HG03575 (cell line): ENCODE results near the gene GPR160.
"Not testable (repeated sequence)": the region's sequence is repeated elsewhere in the genome, so short reads cannot be mapped to it uniquely, and the experiment has no call there.

Experiments
- ATAC-seq: cut with Tn5 transposase; IDR thresholded peaks from one replicate; pipeline ENCODE4 v1.9.1; 2021; ENCODE audit not compliant: unreplicated experiment, insufficient number of reproducible peaks, low FRiP score; ENCODE audit errors: extremely low read depth

The GPR160 gene

DNA sequence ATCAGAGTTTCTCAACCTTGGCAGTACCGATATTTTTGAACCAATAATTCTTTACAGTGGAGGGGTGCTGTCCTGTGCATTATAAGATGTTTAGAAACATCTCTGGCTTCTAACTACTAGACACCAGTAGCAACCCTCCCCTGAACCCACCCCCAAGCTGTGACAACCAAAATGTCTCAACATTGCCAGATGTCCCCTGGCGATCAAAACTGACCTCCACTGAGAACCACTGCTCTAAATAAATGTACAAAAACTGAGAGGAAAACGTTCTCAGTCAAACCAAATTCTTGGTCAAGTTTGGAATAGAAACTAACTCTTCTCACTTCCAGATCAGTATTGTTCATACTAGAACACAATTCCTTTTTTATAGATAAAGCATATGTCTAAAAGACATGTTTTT lies 58.5 kb downstream of the GPR160 start:
- ATAC-seq: no peak

DNA sequence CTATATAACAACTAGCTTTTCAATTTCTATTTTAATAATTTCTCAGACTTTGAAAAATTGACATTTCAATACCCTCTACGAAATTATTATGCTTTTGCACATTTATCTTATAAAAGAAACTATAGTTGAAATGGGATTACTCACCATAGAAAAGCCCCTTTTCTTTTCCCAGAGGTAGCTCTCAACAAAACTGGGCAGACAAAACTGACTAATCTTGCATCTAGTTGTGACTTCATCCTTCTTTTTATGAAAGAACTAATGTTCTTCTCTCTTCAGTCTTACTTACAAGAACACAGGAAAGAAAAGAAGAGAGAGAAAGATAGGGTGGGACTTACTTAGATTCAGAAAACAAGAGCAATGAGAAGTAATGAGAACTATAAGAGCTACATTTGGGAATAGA lies 61.0 kb downstream of the GPR160 start:
- no peak for ATAC-seq

DNA sequence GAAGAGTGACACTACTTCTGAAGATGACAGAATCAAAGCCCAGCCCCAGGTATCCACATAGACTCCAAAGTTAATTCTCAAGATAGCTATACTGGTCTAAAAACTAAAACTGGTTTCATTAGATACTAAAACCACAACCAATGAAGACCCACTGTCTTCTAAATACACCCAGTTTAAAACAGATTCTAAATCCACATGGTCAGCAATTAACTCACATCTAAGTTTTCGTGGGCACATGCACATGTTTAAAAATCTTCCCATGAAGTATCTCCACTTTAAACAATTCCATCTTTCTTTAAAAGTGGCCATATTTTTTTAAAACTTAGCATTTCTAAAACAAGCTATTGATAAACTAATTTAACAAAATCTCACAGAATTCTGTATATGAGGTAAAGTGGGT lies 63.1 kb downstream of the GPR160 start:
- no peak for ATAC-seq

DNA sequence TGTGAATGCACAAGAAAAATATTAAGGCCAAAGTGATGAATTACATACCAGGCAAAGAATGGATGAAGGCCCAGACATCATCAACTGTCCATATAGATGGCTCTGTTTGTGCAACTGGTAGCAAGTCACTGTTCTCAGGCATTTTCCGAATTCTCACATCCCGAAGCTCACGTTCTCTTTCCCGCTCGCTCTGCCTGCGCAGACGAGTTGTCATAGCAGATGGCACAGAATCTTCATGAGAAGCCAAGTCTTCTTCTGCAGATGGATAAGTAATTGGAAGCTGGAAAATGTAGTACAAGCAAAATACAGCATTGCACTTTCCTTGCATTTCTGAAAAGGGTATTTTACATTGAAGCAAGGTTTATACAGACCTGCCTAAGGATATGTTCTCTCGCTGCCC lies 64.6 kb downstream of the GPR160 start:
- no peak for ATAC-seq

DNA sequence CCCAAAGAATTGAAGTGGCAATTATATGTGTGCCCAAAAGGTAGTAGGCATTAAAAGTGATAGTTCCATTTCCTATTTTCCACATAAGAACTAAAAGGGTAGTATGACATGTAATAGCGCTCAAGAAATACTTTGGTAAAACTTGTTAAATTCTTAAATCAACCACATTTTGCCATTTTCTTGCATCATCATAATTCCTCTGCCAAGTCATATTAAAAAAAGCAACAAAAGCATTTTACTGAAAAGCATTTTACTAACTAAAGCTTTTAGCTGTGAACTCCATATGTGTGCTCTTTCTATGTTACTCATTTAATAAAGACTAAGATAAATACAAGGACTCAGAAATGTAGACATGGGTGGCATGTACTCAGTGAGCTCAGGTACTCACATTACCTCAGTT lies 70.1 kb downstream of the GPR160 start:
- ATAC-seq: no peak

DNA sequence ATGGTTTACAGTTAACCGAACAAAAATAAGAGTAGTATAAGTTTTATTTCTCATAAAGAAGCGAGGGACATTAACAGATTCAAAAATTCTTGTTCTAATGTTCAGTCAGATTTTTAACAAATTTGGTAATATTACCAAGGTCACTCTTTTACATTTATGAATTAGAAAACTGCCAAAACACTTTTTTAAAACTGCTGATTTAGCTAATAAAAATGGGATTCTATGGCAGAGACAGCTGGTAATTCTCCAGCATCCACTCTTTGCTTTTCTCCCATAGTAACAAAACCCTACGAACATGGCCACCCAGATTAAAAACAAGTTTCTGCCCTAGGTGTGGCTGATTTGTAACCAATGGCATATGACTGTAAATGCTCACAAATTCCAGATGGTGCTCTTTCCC lies 71.2 kb downstream of the GPR160 start:
- no peak for ATAC-seq

DNA sequence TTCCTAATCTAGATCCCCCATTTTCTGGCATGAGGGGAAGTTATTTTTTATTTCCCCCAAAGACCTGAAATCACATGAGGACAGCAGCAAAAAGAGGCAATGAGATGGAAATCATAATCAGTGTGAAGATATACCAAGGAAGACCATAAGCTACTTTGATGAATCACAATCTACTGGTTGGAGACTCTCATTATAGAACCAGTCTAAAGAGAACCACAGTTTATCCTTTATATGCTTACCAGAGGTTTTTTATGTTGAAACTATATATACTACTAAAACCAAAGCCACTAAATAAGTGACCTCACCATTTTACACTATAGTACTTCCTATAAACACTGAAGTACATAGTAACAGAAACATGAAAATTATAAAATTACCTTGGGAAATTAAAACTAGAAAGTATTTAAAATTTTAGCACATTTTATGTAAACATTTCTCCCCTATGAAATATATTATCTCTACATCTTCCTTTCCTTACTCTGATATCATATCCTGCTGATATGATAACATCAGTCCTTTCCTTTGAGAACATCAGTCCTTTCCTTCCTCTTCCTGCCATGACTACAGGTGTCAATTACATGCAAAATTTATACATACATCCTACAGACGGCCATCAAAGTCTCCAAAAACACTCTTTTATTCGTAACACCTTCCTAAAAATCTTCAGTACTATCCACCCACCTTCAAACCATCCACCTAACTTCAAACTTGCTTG lies 71.9 kb downstream of the GPR160 start:
- ATAC-seq: no peak

DNA sequence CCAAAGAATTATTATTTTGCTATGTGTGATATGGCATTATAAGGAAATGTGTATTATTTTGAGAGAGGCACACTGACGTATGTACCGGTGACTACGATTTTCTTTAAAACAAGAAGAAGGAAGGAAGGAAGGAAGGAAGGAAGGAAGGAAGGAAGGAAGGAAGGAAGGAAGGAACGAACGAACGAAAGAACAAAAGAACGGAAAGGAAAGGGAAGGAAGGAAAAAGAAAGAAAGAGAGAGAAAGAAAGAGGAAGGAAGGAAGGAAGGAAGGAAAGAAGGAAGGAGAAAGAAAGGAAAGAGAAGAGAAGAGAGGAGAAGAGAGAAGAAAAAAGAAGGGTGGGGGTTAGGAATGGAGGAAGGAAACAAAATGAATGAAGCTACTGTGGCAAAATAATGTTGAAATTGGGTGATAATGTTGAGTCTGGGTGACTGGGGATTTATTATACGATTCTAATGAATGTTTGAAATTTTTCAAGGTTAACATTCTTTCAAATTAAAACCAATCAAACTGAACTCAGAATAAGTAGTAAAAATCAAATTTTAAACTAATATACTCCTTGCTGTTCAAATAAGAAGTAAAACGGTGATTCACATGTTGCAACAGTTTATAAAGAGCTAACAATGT lies 73.5 kb downstream of the GPR160 start:
- no peak for ATAC-seq

DNA sequence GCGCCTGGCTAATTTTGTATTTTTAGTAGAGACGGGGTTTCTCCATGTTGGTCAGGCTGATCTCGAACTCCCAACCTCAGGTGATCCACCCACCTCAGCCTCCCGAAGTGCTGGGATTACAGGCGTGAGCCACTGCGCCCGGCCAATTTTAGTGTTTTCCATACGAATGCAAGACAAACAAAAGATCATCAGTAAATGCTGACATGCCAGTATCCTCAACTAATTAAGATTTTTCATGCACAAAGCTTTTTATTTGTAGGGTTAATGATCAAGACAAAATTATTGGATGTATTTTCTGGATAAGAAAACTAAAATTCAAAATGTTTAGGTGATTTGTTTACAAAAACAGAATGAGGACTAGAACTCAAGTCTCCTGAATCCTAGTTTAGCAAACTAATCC lies 76.4 kb downstream of the GPR160 start:
- ATAC-seq: not testable (repeated sequence)

DNA sequence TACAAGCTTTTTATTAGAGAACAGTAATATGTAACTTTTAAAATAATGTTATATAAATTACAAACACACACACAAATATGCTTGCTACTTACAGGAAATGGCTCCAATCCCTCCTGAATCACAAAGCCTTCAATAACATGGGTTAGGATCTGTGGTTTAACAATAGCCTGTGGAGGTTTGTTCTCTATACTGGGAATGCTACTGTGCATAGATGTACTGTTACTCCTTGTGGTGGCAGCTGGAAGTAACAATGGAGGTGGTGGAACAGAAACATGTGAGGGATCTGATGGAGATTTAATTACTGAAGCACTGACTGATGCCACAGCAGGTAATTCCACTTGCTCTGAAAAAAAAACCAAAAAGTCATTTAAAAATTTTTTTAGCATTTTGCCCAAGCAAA lies 79.3 kb downstream of the GPR160 start:
- no peak for ATAC-seq

DNA sequence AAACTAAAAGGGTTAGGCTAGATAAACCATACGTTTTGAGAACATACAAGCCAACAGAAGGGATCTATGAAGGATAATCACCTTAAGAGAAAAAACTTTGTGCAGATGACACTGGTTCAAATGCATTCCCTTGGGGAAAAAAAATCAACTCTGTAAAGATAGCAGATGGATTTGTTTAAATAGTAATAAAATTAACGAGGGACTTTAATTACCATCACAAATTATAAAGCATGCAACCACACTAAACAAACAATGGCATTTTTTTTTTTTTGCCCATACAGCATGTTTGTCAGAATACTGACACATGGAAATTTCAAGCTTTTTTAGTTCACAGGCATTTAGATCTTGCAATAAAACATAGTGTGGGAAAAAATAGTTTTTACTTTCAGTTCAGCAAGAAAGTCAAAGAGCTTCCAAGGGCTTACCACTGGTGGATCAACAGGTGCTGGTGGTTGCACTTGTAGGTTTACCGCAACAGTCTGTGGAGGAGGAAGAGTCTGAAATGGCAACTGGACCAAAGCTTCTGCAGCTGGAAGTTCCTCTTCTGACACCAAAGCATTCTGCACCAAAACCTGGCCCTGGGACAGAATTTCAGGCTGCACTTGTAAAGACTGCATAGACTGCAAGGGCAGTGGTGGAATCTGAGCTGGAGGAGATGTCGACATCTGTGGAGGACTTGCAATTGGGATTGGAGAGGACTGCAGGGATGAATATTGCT lies 90.6 kb downstream of the GPR160 start:
- ATAC-seq: peak; percentile 41

DNA sequence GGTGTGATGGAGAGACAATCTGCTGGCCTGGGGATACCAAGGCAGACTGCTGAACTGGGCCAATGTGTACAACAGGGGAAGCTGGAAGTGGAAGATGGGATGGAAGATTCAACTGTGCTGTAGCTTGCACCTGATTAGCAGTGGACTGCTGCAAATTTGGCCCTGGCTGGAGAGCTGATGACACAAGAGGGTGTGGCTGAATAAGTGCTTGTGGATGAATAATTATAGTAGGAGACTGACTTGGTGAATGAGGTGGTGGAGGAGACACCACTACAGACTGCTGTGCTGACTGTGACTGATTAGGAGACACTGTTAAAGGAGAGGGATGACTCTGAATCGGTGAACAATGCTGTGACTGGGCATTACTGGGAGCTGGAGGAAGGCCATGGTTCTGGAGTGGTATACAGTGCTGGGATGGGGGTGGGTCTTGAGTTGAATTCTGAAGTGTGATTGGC lies 91.2 kb downstream of the GPR160 start:
- ATAC-seq: peak; percentile 18

DNA sequence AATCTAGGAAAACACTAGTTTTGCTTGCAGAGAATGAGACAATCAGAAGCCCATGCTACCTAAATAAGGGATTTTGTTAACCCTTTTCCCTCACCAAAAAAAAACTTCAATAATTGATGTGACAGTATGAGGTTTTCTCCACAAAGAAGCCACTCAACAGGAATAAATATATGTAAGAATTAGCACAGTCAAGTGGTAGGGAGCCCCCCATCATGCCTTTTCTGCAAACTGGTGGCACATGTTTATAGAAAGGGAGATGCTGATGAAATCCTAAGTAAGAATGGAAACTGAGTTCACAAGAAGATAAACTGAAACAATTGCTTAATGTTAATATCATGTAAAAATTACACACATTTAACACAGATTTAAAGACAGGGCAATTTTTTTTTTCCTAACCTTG lies 92.7 kb downstream of the GPR160 start:
- ATAC-seq: no peak

DNA sequence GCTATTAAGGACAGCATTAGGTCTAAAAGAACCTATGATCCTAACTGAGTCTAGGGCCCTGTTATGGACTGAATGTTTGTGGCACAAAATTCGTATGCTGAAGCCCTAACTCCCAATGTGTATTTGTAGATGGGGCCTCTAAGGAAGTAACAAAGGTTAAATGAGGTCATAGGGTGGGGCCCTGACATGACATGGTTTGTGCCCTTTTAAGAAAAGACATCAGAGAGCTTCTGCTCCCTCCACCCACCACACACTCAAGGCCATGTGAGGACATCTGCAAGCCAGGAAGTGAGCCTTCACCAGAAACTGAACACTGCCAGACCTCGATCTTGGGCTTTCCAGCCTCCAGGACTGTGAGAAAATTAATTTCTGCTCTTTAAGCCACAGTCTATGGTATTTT lies 94.5 kb downstream of the GPR160 start:
- no peak for ATAC-seq
